Uterus (tissue), 4 donors: ENCODE data around the gene VRK3. TPM values are rescaled to one million over a fixed set of nuclear protein-coding genes. Genes with fewer than 3 reads are reported as not detected.

Experiments used
- DNase-seq, 2 donors: peaks; one replicate each; pipeline ENCODE4 v3.0.0-alpha.2; 2019 to 2020
- H3K27ac ChIP-seq, 2 donors: fragments of 200-600 bp; sonication (generic); 1 replicate in 1 of 2; 2 replicates in 1 of 2; pipeline ENCODE4 v1.5.1; 2016 to 2018
- H3K27me3 ChIP-seq, 2 donors: fragments of 200-600 bp; sonication (generic); one replicate each; pipeline ENCODE4 v1.5.1; 2018 to 2019; ENCODE audit warnings: control low read depth in 1 of 2
- H3K36me3 ChIP-seq, 2 donors: fragments of 200-600 bp; sonication (generic); one replicate each; pipeline ENCODE4 v1.5.1; 2019; ENCODE audit warnings: control low read depth in 1 of 2
- H3K4me1 ChIP-seq, 2 donors: fragments of 200-600 bp; sonication (generic); one replicate each; pipeline ENCODE4 v1.5.1; 2018 to 2019; ENCODE audit warnings: control low read depth in 1 of 2
- H3K4me3 ChIP-seq, 2 donors: fragments of 200-600 bp; sonication (generic); 1 replicate in 1 of 2; 2 replicates in 1 of 2; pipeline ENCODE4 v1.5.1; 2018 to 2019; ENCODE audit warnings: mild to moderate bottlenecking in 1 of 2
- H3K9me3 ChIP-seq, 2 donors: fragments of 200-600 bp; sonication (generic); one replicate each; pipeline ENCODE4 v1.5.1; 2019; ENCODE audit warnings: control low read depth in 1 of 2
- CTCF ChIP-seq, 4 experiments: fragments of 200-600 bp in 2 of 4; fragments of 450-650 bp in 2 of 4; sonication (generic) in 2 of 4; IDR thresholded peaks; one replicate each; pipeline ENCODE4 v1.5.1; 2016 to 2019; ENCODE audit warnings: antibody characterized with exemption in 4 of 4, mild to moderate bottlenecking in 2 of 4, moderate library complexity in 1 of 4
- POLR2A ChIP-seq, 2 donors: fragments of 450-650 bp; IDR thresholded peaks; one replicate each; pipeline ENCODE4 v1.6.1; 2016; ENCODE audit warnings: antibody characterized with exemption in 2 of 2, mild to moderate bottlenecking in 1 of 2, moderate library complexity in 1 of 2
- intact Hi-C: fragments of 100-400 bp; cut with DNase I; formaldehyde crosslinking; loops from one replicate; pipeline ENCODE4 v1.15.1; 2023; ENCODE audit warnings: low total_unique reads
- total RNA-seq, 4 donors: library from RNA; depleted of rRNA in 3 of 4; stranded (reverse); fragments of >200 nt in 3 of 4; gene quantifications; one replicate each; pipeline versions ENCODE4 v1.1.0 to v1.2.4, GENCODE V29; 2014 to 2023
- donor health status: DM: yes; HTN: yes; CAD: no.

VRK3 gene
- total RNA-seq, 4 donors from 2014 or later: 1.5 to 68.8 (median 37.1) TPM

- DNase-seq: no peak
- H3K4me1 ChIP-seq: peaks cover 0 to 3% of the 10 kb centered on the region in 2 donors
- no peak overlapping the region for H3K27ac ChIP-seq
- H3K4me3 ChIP-seq: no peak overlapping the region
- no peak for TF ChIP-seq CTCF (IDR thresholded peaks at IDR 0.05)
- no peak for TF ChIP-seq POLR2A (IDR thresholded peaks at IDR 0.05)
- H3K27me3 ChIP-seq: no peaks in the 10 kb centered on the region
- intact Hi-C loops: no loop called here
- H3K9me3 ChIP-seq: no peaks in the 10 kb centered on the region
- H3K36me3 ChIP-seq: no peaks in the 10 kb centered on the region
Measured at GRCh38 chr19:49952906-49953305, 72.3 kb downstream of the VRK3 start.

GRCh38 chr19:49952479-49952836 is 72.7 kb downstream of the VRK3 start:
- H3K4me1 ChIP-seq: peaks cover 0 to 3% of the 10 kb centered on the region in 2 donors
- no peak for TF ChIP-seq CTCF (IDR thresholded peaks at IDR 0.05)
- TF ChIP-seq POLR2A (IDR thresholded peaks at IDR 0.05): no peak
- no peak overlapping the region for H3K27ac ChIP-seq
- no peaks in the 10 kb centered on the region for H3K9me3 ChIP-seq
- no peak overlapping the region for H3K4me3 ChIP-seq
- intact Hi-C loops: no loop called here
- no peaks in the 10 kb centered on the region for H3K36me3 ChIP-seq
- H3K27me3 ChIP-seq: no peaks in the 10 kb centered on the region
- DNase-seq: no peak

- DNase-seq: no peak
Measured at GRCh38 chr19:49951806-49952478, 73.2 kb downstream of the VRK3 start.

GRCh38 chr19:49950956-49951526 is 74.1 kb downstream of the VRK3 start:
- Histone ChIP-seq H3K4me3 (no peak overlapping the region), H3K4me1 (peaks cover 0 to 3% of the 10 kb centered on the region in 2 donors), H3K27ac (no peak overlapping the region), H3K36me3 (no peaks in the 10 kb centered on the region), H3K9me3 (no peaks in the 10 kb centered on the region), H3K27me3 (no peaks in the 10 kb centered on the region)
- DNase-seq: no peak
- TF ChIP-seq CTCF (IDR thresholded peaks at IDR 0.05) (no peak), POLR2A (IDR thresholded peaks at IDR 0.05) (no peak)
- intact Hi-C loops: no loop called here

More at GRCh38 chr19:49951806-49952478, 73.2 kb downstream of the VRK3 start:
- Histone ChIP-seq H3K27ac (no peak overlapping the region), H3K4me1 (peaks cover 0 to 3% of the 10 kb centered on the region in 2 donors), H3K9me3 (no peaks in the 10 kb centered on the region), H3K4me3 (no peak overlapping the region), H3K36me3 (no peaks in the 10 kb centered on the region), H3K27me3 (no peaks in the 10 kb centered on the region)
- intact Hi-C loops: no loop called here
- TF ChIP-seq POLR2A (IDR thresholded peaks at IDR 0.05): no peak
- no peak for TF ChIP-seq CTCF (IDR thresholded peaks at IDR 0.05)

- H3K36me3 ChIP-seq: no peaks in the 10 kb centered on the region
- no peak overlapping the region for H3K4me3 ChIP-seq
- no peak for TF ChIP-seq POLR2A (IDR thresholded peaks at IDR 0.05)
- TF ChIP-seq CTCF (IDR thresholded peaks at IDR 0.05): no peak
- no peaks in the 10 kb centered on the region for H3K27me3 ChIP-seq
- DNase-seq: no peak
- intact Hi-C loops: no loop called here
- peaks cover 0 to 3% of the 10 kb centered on the region in 2 donors for H3K4me1 ChIP-seq
- no peaks in the 10 kb centered on the region for H3K9me3 ChIP-seq
- H3K27ac ChIP-seq: no peak overlapping the region
Measured at GRCh38 chr19:49950590-49950948, 74.6 kb downstream of the VRK3 start.
